ENCODE results near the gene AFF3.

Gene AFF3

GRCh38 chr2:99618579-99619097, 523.8 kb downstream of the AFF3 start:
- DNase-seq, result no peak

DNA sequence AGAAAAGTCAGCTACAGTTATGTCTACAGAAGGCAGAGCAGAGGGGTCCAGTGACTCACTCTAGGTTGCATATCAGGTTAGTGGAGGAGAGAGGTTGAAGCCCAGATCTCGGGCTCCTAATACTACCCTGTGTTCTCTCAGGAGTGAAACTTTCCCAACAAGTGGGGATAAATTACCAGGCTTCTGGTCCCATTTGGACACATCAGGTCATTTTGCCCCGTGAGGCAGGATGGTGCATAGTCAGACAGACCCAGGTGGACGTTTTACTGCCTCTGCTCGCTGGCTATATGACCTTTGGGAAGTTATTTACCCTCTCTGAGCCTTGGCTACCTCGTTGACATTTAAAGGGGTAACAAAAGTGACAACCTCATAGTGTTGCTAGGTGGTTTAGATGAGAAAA, 524.6 kb downstream of the AFF3 start:
- no peak for DNase-seq

GRCh38 chr2:99615247-99615771, 527.1 kb downstream of the AFF3 start:
- no peak for DNase-seq

GRCh38 chr2:99613980-99614379, 528.4 kb downstream of the AFF3 start:
- no peak for DNase-seq

- no peak for DNase-seq
Observed at GRCh38 chr2:99611786-99612185, 530.6 kb downstream of the AFF3 start.

- DNase-seq, result no peak
Observed at GRCh38 chr2:99611034-99611433, 531.4 kb downstream of the AFF3 start.

DNA sequence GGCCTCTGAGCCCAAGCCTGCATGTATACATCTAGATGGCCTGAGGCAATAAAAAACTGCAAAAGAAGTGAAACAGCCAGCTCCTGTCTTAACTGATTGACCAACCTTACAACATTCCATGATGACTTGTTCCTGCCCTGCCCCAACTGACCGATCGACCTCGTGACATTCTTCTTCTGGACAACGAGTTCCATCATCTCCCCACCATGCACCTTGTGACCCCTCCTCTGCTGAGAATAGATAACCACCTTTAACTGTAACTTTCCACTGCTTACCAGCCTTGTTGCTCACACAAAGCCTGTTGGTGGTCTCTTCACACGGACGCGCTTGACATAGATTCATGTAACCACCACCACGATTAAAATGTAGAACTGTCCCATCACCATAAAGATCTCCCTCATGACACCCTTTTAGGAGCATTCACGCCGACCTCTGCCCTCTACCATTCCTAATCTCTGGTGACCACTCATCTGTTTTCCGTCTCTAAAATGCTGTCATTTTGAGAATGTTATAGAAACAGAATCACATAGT, 532.5 kb downstream of the AFF3 start:
- no peak for DNase-seq

- no peak for DNase-seq
Observed at GRCh38 chr2:99608861-99609260, 533.5 kb downstream of the AFF3 start.

DNA sequence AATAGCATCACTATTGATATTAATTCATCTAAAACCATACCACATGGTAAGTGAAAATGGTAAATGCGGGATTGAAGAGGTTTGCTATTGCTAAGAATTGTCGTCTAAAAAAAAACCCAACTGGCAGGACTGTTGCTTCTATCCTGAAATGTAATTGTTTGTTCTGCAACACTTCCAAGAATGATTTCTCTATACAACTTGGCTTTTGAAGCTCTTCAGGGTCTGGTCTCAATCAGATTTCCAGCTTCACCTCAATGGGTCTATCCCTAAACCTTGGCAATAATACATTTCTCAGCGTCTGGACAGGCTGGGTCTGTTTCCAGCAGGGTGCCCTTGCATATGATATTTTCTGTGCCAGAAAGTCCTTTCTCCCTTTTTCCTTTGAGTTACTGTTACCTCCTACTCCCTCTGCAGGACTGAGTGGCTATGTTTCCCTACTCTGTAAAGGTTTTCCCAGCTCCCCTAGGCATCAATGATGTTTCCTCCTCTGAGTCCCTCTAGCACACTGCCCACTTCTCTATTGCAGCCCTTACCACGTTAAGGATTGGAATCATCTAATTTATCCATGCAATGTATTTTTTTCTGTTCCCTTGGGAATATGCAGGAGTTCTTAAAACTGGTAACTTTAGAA, 534.4 kb downstream of the AFF3 start:
- DNase-seq, result no peak

- DNase-seq, result no peak
Observed at GRCh38 chr2:99607454-99607853, 534.9 kb downstream of the AFF3 start.

- no peak for DNase-seq
Observed at GRCh38 chr2:99605036-99605435, 537.4 kb downstream of the AFF3 start.

DNA sequence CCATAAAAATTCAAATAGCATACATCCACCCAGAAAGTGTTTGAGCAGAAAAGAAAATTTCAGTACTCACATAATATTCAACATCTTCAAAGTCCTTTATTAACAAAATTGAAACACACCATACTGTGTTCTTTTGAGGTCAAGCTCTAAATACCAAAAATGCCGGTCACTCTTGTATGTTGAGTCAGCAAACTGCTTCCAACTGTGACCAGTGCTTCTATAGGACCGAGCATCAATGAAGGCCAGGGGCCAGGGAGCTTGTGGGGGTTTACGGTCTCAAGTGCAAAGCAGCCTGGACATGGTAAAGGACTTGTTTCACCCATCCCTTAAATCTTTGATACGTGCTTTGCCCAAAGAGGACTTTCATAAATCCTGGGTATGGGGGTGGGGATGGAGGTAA, 539.9 kb downstream of the AFF3 start:
- DNase-seq, result no peak

DNA sequence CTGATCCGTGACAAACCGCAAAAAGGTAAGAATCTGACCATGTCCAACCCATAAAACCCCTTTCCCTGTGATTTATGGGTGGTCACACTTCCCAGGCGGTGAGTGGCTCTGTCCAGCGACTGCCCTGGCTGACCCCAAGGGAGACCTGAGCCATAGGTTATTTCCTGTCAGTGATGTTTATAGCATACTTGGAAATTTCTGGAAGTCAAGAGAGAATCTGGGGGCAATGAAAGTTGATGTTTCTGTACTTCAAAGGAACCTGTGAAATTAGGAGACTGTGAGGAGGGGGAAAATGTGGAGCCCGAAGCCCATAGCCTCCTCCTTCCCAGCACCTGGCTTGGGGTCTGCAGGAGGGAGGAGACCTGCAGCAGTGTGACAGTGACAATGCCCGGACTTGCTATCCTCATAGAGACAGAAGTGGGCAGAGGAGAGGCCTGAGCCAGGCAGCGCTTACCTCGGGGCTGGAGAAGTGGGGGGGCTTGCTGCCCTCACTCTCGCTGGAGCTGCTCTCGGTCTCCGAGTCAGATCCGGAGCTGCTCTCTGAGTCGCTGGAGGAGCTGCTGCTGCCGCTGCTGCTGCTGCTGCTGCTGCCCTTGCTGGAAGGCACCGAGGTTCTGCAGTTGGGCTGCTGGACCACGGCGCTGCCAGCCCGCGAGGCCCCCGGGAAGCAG, 541.3 kb downstream of the AFF3 start:
- DNase-seq, result no peak

GRCh38 chr2:99598441-99598840, 543.9 kb downstream of the AFF3 start:
- no peak for DNase-seq

DNA sequence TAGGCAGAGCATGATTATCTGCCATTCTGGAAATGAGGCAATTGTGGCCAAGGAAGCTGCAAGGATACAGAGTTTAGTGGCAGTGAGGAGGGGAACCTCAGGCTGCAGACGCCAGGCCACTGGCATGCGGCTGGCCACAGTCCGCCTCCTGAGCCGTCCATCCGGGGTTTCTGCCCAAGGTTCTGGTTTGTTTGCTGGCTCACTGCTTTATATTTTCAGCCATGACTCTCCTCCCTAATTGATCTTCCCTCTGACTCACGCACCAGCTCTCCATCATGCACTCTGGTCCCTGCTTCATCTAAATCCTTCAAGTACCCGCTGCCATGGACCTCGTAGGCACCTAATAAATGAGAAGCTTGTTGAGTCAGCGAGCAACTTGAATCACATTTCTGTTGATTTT, 544.8 kb downstream of the AFF3 start:
- DNase-seq, result peak; percentile 15

DNA sequence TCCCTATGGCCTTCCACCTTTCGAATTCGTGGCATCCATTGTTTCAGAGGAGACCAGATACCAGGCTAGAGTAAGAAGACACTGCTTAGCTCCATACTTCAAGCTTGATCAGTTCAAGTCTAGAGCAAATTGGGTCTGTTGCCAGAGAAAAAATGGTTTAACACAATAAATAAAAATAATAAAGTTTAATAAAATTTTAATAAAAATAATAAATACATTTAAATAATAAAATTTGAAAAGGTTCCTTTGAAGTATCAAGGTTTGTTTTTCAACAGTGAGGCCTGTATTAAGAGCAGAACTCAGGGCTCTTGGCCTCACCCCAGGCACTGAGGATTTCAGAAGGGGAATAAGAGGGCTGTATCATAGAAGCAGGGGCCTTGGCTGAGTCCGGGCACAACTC, 547.0 kb downstream of the AFF3 start:
- DNase-seq, result no peak

- no peak for DNase-seq
Observed at GRCh38 chr2:99593692-99594427, 548.5 kb downstream of the AFF3 start.

GRCh38 chr2:99576775-99577174, 565.6 kb downstream of the AFF3 start:
- DNase-seq, result no peak

DNA sequence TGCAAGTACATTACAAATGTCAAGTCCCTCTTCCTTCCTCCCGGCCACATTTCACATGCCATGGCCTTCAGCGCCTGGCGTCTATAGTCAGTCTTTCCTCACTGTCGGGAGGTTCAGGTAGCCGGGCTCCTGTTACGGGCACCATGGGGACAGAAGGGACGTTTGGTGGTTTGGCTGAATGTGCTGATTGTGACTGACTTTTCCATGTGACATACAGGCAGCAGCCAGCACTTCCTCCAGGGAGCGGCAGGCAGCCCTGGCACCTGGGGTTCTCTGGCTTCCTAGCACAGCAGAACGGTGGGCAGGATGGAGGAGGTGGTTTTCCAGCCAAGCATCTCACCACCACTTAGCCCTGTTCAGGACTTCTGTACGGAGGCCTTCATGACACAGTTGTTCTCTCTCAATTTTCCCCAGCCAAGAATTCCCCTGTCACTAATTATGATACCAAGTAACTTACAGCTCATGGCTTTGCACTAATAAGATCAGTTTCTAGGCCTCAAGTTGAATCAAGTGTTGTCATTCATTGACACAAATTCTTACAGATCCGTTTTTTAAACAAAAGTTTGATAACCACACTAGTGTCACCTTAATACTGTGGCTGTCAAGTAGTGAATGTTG, 568.6 kb downstream of the AFF3 start:
- no peak for DNase-seq

DNA sequence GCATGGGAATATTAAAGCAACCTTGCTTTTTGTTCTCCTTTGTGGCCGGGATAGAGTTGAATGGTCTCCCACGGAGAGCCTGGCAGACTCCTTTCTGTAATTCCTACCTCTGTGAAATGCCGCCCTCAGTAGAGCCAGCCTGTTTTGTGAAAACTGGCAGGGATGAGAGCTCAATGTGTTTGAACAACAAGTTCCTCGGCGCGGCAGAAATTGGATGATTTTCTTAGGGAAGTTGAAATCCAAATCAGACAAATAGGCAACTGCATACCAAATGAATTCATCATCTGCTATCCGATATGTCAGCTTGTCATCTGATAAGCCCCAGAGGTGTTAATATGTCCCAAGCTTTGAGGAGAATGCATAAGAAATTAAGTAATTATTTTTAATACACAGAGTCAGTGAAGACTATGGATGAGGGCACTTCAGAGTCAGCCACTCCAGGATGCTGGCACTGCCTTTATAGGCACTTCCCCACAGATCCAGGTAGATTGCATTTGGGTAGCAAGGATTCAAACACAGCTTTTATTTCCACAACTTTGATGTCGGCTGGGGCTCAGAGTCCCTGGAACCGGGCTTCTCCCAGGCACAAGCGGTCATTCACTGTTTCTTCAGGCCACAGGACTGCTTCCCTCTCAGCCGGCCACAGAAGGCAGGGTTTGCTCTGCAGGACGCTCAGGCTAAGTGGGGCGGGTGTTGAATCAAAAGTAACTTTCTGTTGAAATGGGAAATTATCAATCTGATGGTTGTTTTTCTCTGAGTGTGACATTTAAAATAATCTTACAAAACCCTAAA, 569.8 kb downstream of the AFF3 start:
- no peak for DNase-seq

GRCh38 chr2:99571954-99572353, 570.4 kb downstream of the AFF3 start:
- no peak for DNase-seq

DNA sequence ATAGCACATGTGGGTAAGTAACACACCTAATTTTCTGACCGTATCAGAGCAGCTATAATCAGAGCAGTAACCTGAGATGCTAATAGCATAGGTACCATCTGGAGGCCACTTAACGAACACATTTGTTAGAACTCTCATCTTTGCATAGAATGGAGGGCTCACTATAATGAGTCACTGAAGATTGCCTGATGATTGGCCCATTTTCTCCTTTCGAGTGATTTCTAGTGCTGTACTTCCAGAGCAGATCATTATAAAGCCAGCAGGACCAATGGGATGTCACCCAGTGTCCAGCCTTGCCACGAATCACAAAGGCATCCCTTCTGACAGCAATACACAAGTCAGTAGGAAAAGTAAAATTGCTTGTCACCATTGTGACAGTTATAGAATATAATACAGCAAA, 570.9 kb downstream of the AFF3 start:
- no peak for DNase-seq
